Fibroblast of mammary gland (primary cell): ENCODE measurements around the gene SMIM8.

Experiments
- DNase-seq: peaks from one replicate; pipeline ENCODE4 v3.0.0-alpha.2; 2010; ENCODE audit warnings: low read depth
- H3K4me3 ChIP-seq: 2 replicates; pipeline ENCODE4 v1.5.1; 2011; ENCODE audit warnings: low read depth, mild to moderate bottlenecking, low read length, moderate library complexity; ENCODE audit not compliant: control insufficient read depth
- CTCF ChIP-seq: conservative IDR thresholded peaks from 2 replicates; pipeline ENCODE4 v1.5.1; 2011; ENCODE audit warnings: low read depth, low read length, inconsistent platforms; ENCODE audit not compliant: control insufficient read depth, insufficient read depth

SMIM8 gene

DNA sequence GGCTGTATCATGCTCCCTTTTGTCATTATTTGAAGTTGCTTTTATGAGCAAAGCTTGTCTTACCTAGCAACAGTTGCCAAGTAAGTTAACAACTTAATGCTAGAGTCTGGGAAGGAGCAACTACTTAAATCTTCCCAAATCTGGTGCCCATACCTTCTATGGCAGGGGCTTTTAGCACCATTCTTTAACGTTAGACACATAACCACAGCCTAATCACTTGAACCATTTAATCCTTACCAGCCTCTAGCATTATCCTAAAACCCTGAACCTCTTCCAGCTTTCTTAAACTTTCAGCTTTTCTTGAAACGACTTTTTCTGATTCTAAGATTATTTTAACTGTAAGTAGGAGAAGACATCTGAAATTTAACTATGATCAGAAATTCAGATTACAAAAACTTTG lies 22.3 kb downstream of the SMIM8 start, which contains the start of gene C6orf163:
Gene C6orf163, plus strand, starts transcription at position 83 of the 400 bp plus-strand sequence. Its CDS starts 287 bp downstream, at position 370.
- DNase-seq, result no peak
- no peak within 1 kb of the TSS for H3K4me3 ChIP-seq
- TF ChIP-seq CTCF, result no peak

DNA sequence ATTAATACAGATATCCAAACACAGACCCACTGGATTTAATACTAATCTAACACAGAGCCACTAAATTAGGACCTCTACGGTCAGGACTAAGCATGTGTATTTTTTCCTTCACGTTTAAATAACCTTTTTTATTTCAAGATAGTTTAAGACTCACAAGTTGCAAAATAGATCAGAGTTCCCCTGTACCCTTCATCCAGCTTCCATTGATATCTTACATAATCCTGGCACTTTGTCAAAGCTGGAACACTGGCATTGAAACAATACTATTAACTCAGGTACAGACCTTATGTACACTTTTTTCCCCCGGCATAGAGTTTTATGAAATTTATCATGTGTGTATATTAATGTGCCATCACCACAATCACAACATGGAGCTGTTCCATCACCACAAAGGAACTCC lies 24.3 kb downstream of the SMIM8 start:
- no peak for DNase-seq
- no peak overlapping the region for H3K4me3 ChIP-seq
- TF ChIP-seq CTCF, result no peak

GRCh38 chr6:87349896-87350295 lies 27.5 kb downstream of the SMIM8 start:
- no peak for TF ChIP-seq CTCF
- H3K4me3 ChIP-seq, result no peak overlapping the region
- no peak for DNase-seq

DNA sequence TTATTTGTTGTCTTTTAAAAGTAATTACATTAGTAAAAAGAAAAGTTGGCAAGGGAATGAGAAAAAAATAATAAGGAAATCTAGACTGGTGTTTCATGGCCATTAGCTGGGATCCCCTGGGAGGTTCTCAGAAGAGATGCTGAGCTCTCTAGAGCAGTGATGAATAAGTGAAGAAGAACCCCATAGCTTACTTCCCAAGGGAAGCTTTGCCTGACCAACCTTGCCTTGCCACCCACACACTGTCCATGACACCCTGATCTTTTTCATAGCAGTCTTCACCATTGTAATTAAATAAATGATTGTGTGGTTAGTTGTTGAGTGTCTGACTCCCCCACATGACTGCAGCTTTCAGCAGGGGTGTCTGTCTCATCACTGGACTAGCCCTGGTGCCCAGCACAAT lies 28.1 kb downstream of the SMIM8 start:
- TF ChIP-seq CTCF, result no peak
- peak; percentile 75 for DNase-seq
- H3K4me3 ChIP-seq, result no peak overlapping the region

- TF ChIP-seq CTCF, result no peak
Measured at GRCh38 chr6:87351583-87351982, 29.2 kb downstream of the SMIM8 start.

DNA sequence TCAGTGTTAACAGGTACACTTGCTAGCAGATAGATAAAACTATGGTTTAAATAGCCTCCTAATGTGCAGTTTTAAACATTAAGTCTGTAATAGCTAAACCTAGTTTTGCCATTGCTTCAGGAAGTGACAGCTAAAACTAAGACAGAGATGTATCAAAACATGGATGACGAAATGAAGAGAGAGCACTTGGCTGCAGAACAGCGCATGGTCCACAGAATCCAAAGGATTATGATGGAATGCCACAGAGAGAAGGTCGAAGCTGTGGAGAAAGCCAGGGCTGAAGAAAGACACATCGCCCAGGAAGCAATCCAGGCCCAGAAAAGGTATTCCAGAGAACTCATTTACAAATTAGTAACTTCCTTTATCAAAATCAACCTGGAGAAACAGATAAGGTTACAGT lies 33.8 kb downstream of the SMIM8 start:
- DNase-seq, result no peak
- H3K4me3 ChIP-seq, result no peak overlapping the region
- TF ChIP-seq CTCF, result no peak

More at GRCh38 chr6:87351583-87351982, 29.2 kb downstream of the SMIM8 start:
- no peak overlapping the region for H3K4me3 ChIP-seq
- no peak for DNase-seq
